ENCODE data around the gene CARMIL3. TPM values are rescaled to one million over a fixed set of nuclear protein-coding genes. Genes with fewer than 3 reads are reported as not detected.
A peak's percentile ranks its signal among the peaks of the same experiment; 100 is the strongest.

The CARMIL3 gene
- total RNA-seq, 2 experiments from 2014 or later: 0.05 to 0.11 TPM

DNA sequence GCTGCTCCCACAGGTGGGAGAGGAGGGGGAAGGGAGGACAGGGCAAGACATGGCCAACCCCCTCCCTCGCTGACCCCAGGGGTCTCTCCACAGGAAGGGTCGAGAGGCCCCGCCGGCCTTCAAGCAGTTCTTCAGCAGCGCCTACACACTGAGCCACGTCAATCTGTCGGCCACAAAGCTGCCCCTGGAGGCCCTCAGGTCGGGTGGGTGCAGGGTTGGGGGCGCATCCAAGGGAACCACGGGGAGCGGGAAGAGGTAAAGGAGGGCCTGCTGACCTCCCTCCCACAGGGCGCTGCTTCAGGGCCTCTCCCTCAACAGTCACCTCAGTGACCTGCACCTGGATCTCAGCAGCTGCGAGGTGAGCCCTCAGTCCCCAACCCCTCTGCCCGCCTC lies 6.1 kb downstream of the CARMIL3 start:
- TF ChIP-seq, protein P1, sequence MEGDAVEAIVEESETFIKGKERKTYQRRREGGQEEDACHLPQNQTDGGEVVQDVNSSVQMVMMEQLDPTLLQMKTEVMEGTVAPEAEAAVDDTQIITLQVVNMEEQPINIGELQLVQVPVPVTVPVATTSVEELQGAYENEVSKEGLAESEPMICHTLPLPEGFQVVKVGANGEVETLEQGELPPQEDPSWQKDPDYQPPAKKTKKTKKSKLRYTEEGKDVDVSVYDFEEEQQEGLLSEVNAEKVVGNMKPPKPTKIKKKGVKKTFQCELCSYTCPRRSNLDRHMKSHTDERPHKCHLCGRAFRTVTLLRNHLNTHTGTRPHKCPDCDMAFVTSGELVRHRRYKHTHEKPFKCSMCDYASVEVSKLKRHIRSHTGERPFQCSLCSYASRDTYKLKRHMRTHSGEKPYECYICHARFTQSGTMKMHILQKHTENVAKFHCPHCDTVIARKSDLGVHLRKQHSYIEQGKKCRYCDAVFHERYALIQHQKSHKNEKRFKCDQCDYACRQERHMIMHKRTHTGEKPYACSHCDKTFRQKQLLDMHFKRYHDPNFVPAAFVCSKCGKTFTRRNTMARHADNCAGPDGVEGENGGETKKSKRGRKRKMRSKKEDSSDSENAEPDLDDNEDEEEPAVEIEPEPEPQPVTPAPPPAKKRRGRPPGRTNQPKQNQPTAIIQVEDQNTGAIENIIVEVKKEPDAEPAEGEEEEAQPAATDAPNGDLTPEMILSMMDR (IDR thresholded peaks at IDR 0.05): no peak
- POLR2A ChIA-PET: interaction anchor here (1.0 to 2.3 kb wide), 9 partner anchors 24 to 372 kb away, joined by 3 to 22 read pairs (median 11); partner anchors contain the start of genes CBLN3, CIDEB, DCAF11 and IRF9
- Mint-ChIP-seq H3K9me3 (no peaks in the 10 kb centered on the region), H3K36me3 (ENCODE audit: low read depth) (no peaks in the 10 kb centered on the region), H3K4me3 (no peak overlapping the region), H3K27ac (no peak overlapping the region), H3K4me1 (ENCODE audit: low read depth) (peaks cover 5% of the 10 kb centered on the region), H3K27me3 (peaks cover 15% of the 10 kb centered on the region)
- Histone ChIP-seq H3K27ac (ENCODE audit: low read depth in 1 of 2, low read length in 2 of 2) (no peak overlapping the region), H3K4me3 (ENCODE audit: low read length) (no peak overlapping the region), H3K9me3 (ENCODE audit: control insufficient read depth in 1 of 2, insufficient read depth in 1 of 2, low read length in 2 of 2) (peaks cover 0 to 6% of the 10 kb centered on the region in 2 experiments), H3K36me3 (ENCODE audit: insufficient read depth, low read length) (no peaks in the 10 kb centered on the region), H3K4me1 (ENCODE audit: insufficient read depth, low read length) (peaks cover 7% of the 10 kb centered on the region), H3K27me3 (ENCODE audit: control insufficient read depth in 1 of 2, insufficient read depth in 2 of 2, low read length in 2 of 2) (peaks cover 0 to 13% of the 10 kb centered on the region in 2 experiments)
- CTCF ChIA-PET: interaction anchor here (1.2 to 1.3 kb wide), 2 partner anchors 33 to 51 kb away, joined by 3 to 5 read pairs; no protein-coding TSS in a partner anchor
- DNase-seq (no peak), ATAC-seq (ENCODE audit: poor library complexity) (peak; percentile 36)
- intact Hi-C loops (cut with DNase I, micrococcal nuclease): loop anchor here (1.0 kb wide), 4 partner anchors 32 to 103 kb away; partner anchors contain the start of gene IRF9 (in 1 of the 2)

DNA sequence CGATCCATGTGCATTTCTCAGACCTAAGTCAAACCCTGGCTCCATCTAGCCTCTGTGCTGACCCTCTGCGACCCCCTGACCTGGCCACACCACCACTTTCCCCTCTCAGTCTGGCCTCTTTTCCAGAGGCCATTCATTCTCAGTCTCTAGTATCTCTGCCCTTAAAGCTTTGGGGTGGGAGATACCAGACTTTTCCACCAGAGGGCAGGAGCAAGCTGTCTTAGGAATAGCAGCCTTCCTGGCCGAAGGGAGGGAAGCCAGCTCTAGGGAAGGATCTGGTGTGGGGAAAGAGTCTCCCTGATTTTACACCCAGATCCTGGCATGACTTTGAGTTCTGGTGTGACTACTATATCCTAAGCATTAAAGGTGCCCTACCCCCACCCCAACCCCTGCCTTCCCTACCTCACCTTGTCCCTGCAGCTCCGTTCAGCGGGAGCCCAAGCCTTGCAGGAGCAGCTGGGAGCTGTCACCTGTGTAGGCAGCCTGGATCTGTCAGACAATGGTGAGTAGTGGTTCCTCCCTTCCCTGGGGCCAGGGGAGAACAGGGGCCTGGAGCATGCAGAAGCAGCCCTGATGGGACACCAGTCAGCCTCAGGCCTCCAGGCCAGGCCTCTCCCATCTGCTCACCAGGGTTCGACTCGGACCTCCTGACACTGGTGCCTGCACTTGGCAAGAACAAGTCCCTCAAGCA lies 6.6 kb downstream of the CARMIL3 start:
- peaks cover 10% of the 10 kb centered on the region for H3K27me3 Mint-ChIP-seq
- TF ChIP-seq, protein P1 (IDR thresholded peaks at IDR 0.05): peak; percentile 70
- DNase-seq (peak in 6 of 14 experiments; percentile 30 to 82 (median 48)), ATAC-seq (ENCODE audit: poor library complexity) (peak; percentile 83)
- CTCF ChIA-PET: interaction anchor here (1.2 to 1.3 kb wide), 2 partner anchors 32 to 50 kb away, joined by 3 to 5 read pairs; no protein-coding TSS in a partner anchor
- Histone ChIP-seq H3K27me3 (ENCODE audit: control insufficient read depth in 1 of 2, insufficient read depth in 2 of 2, low read length in 2 of 2) (peaks cover 0 to 10% of the 10 kb centered on the region in 2 experiments), H3K36me3 (ENCODE audit: insufficient read depth, low read length) (no peaks in the 10 kb centered on the region), H3K27ac (ENCODE audit: low read depth in 1 of 2, low read length in 2 of 2) (no peak overlapping the region), H3K4me1 (ENCODE audit: insufficient read depth, low read length) (peaks cover 2% of the 10 kb centered on the region), H3K4me3 (ENCODE audit: low read length) (no peak overlapping the region), H3K9me3 (ENCODE audit: control insufficient read depth in 1 of 2, insufficient read depth in 1 of 2, low read length in 2 of 2) (peaks cover 0 to 6% of the 10 kb centered on the region in 2 experiments)
- H3K4me1 Mint-ChIP-seq (ENCODE audit: low read depth): no peaks in the 10 kb centered on the region
- no peaks in the 10 kb centered on the region for H3K36me3 Mint-ChIP-seq (ENCODE audit: low read depth)
- H3K9me3 Mint-ChIP-seq: no peaks in the 10 kb centered on the region
- H3K27ac Mint-ChIP-seq: no peak overlapping the region
- POLR2A ChIA-PET: interaction anchor here (1.0 to 2.3 kb wide), 9 partner anchors 23 to 372 kb away, joined by 3 to 22 read pairs (median 11); partner anchors contain the start of genes CBLN3, CIDEB, DCAF11 and IRF9
- H3K4me3 Mint-ChIP-seq: no peak overlapping the region
- intact Hi-C loops (cut with DNase I, micrococcal nuclease): loop anchor here (1.0 kb wide), 4 partner anchors 32 to 103 kb away; partner anchors contain the start of gene IRF9 (in 1 of the 2)

DNA sequence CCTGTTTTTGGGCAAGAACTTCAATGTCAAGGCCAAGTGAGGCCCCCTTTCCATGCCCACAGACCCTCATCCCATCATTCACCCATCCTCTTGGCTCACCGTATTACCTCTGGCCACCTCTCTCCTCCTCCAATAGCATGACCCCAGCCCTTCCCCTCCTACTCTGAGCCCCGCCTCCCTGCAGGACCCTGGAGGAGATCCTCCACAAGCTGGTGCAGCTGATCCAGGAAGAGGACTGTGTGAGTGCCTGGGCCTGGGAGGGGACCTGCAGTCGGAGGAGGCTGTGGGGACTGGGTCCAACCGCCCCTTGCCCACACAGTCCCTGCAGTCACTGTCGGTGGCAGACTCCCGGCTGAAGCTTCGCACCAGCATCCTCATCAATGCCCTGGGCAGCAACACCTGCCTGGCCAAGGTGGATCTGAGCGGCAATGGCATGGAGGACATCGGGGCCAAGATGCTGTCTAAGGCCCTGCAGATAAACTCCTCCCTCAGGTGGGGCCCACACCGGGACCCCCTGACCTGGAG lies 7.2 kb downstream of the CARMIL3 start:
- POLR2A ChIA-PET: interaction anchor here (1.0 to 2.3 kb wide), 6 partner anchors 32 to 249 kb away, joined by 3 to 22 read pairs (median 11); partner anchors contain the start of genes CIDEB, DCAF11, IRF9 and NRL
- no peaks in the 10 kb centered on the region for H3K36me3 Mint-ChIP-seq (ENCODE audit: low read depth)

More for the DNA sequence above, 7.2 kb downstream of the CARMIL3 start:
- Mint-ChIP-seq H3K4me3 (no peak overlapping the region), H3K9me3 (no peaks in the 10 kb centered on the region), H3K4me1 (ENCODE audit: low read depth) (no peaks in the 10 kb centered on the region), H3K27ac (no peak overlapping the region), H3K27me3 (peaks cover 8% of the 10 kb centered on the region)
- no peaks in the 10 kb centered on the region for H3K4me1 ChIP-seq (ENCODE audit: insufficient read depth, low read length)
- no peaks in the 10 kb centered on the region for H3K36me3 ChIP-seq (ENCODE audit: insufficient read depth, low read length)
- intact Hi-C loops (cut with DNase I, micrococcal nuclease): loop anchor here (1.0 kb wide), 4 partner anchors 31 to 102 kb away; partner anchors contain the start of gene IRF9 (in 1 of the 2)
- no peak overlapping the region for H3K27ac ChIP-seq (ENCODE audit: low read depth in 1 of 2, low read length in 2 of 2)
- CTCF ChIA-PET: no interaction called here
- peaks cover 0 to 4% of the 10 kb centered on the region in 2 experiments for H3K9me3 ChIP-seq (ENCODE audit: control insufficient read depth in 1 of 2, insufficient read depth in 1 of 2, low read length in 2 of 2)
- peaks cover 0 to 4% of the 10 kb centered on the region in 2 experiments for H3K27me3 ChIP-seq (ENCODE audit: control insufficient read depth in 1 of 2, insufficient read depth in 2 of 2, low read length in 2 of 2)
- DNase-seq (no peak), ATAC-seq (ENCODE audit: poor library complexity) (no peak)
- no peak overlapping the region for H3K4me3 ChIP-seq (ENCODE audit: low read length)
- TF ChIP-seq, protein P1 (IDR thresholded peaks at IDR 0.05): no peak

Data from CD4-positive, alpha-beta T cell (primary cell).